CD4-positive, alpha-beta T cell treated with Interleukin-1 beta for 1 hour (primary cell): ENCODE data around the gene WDR45B.
"Not testable (repeated sequence)": the region's sequence is repeated elsewhere in the genome, so short reads cannot be mapped to it uniquely, and the experiment has no call there.

ENCODE experiments used
- DNase-seq, 2 donors: peaks; one replicate each; pipeline ENCODE4 v3.0.0-alpha.2; 2020 to 2022

Gene WDR45B

DNA sequence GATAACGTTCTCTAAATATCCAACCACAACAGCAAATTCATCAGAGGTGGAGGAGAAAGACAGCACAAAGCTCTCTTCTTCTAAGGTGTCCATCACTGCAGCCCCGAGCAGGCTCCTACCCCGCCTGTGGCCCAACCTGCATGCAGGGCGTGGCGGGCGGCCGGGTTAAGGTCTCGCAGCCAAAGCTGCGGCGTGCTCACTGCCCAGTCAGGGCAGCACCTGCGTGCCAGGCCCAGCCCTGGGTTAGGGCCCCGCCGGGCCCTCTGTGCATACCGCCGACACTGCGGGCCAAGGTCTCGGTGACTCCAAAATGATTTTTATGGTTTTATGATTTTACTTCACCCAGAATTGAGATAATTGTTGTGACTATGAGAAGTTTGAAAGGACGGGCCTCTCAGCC is 70.9 kb downstream of the WDR45B start:
- DNase-seq = no peak

DNA sequence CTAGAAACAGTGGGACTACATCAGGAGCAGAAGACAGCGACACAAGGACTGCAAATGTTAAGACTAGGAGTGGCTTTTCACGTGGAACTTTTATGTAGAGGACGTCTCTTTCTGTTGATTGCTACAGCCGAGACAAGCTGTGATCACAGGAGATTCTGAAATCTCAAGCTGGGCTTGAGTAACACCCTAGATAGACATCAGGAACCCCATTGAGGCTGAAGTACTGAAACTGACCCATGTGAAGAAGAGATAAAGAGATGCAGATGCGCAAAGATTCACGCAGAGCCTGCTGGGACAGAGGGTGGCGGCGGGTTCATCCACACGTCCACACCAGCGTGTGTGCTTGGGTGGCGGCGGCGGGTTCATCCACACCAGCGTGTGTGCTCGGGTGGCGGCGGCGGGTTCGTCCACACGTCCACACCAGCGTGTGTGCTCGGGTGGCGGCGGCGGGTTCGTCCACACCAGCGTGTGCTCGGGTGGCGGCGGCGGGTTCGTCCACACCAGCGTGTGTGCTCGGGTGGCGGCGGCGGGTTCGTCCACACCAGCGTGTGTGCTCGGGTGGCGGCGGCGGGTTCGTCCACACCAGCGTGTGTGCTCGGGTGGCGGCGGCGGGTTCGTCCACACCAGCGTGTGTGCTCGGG is 72.5 kb downstream of the WDR45B start:
- not testable (repeated sequence) for DNase-seq

DNA sequence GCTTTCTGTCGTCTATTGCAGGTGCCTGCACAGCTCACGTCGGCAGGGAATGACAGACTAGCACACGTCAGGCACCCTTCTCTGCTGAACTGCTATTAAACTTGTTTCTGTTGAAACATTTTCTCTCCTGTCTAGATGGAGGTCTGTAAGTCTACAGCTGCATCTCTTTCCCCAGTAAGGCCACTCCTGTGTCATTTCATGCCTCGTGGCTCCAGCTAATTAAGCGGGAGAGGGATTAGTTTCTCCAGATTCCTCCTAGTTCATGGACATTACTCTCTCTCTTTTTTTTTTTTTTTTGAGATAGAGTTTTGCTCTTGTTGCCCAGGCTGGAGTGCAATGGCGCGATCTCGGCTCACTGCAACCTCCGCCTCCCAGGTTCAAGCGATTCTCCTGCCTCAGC is 74.2 kb downstream of the WDR45B start:
- DNase-seq = no peak

DNA sequence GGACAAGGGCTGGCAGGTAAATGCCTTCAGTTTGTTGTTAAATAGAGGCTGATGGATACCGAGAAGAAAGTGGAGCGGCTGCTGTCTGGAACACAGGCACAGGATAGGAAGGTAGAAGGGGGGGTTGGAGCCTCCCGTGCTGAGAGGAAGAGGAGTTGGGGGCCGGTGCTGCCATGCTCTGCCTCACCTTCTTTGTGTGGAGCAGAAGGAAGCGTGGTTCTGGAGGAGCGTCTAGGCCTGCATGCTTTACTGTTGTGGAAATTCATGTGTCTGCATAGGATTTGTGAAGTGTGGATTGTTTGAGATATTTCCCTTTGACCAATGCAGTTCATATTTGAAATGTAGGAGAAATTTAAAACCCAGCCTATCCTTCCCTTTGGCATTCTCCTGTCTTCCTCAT is 76.4 kb downstream of the WDR45B start:
- no peak for DNase-seq

DNA sequence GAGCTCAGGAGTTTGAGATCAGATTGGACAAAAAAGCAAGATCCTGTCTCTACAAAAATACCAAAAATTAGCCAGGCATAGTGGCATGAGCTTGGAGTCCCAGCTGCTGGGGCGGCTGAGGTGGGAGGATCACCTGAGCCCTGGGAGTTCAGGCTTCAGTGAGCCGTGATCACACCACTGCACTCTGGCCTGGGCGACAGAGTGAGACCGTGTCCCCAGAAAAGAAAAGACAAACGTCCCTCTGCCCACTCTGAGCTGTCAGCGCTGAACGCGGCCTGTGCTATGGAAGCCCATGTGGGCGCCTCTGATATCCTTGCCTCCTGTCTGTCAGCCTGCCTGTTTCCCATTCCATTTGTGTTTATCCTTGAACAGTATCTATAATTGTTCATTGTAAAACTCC is 78.0 kb downstream of the WDR45B start:
- DNase-seq = no peak

DNA sequence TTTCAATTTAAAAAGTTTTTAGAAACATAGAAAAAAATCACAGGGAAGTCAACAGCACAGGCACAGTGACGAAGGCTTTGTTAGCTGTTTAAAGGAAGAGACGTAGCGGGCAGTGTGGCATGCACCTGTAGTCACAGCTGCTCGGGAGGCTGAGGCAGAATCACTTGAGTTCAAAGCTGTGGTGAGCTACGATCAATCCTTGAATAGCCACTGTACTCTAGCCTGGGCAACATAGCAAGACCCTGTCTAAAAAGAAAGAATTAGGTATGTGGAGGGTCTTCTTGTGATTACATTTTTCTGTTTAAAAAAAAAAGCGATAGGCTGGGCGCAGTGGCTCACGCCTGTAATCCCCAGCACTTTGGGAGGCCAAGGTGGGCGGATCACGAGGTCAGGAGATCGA is 78.6 kb downstream of the WDR45B start:
- no peak for DNase-seq

DNA sequence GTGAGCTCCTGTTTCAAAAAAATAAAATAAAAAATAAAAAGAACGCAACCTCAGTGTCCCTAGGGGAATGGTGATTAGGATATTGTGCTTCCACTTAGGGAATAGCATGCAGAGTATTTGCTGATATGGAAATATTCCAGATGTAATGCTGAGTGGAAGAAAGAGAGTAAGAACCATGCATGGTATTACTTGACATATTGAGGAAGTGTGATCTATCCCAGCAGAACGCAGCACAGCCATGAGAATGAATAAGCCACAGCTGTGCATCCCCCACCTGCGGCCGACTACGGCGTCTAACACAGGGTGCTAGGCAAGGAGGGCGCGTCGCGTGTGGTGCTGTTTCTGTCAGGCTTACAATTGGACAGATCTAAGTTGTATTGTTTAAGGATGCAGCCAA is 79.2 kb downstream of the WDR45B start:
- DNase-seq = no peak

DNA sequence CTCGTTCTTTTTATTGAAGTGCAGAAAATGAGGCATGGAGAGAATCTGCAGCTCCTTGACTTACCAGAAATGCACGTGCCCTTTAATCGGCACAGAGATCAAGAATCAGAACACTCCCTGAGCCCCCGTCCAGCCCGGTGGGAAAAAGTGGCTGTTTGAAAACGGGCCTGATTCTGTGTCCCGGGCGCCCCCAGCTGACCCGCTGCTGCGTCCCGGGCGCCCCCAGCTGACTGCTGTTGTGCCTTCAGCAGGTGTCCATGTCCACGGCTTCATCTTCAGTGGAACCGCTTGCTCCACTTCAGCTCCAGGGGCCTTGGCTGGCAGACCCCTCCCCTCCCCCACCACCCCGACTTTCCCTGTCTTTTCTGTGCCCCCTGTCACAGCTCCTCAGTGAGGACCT is 81.0 kb downstream of the WDR45B start:
- DNase-seq = no peak

DNA sequence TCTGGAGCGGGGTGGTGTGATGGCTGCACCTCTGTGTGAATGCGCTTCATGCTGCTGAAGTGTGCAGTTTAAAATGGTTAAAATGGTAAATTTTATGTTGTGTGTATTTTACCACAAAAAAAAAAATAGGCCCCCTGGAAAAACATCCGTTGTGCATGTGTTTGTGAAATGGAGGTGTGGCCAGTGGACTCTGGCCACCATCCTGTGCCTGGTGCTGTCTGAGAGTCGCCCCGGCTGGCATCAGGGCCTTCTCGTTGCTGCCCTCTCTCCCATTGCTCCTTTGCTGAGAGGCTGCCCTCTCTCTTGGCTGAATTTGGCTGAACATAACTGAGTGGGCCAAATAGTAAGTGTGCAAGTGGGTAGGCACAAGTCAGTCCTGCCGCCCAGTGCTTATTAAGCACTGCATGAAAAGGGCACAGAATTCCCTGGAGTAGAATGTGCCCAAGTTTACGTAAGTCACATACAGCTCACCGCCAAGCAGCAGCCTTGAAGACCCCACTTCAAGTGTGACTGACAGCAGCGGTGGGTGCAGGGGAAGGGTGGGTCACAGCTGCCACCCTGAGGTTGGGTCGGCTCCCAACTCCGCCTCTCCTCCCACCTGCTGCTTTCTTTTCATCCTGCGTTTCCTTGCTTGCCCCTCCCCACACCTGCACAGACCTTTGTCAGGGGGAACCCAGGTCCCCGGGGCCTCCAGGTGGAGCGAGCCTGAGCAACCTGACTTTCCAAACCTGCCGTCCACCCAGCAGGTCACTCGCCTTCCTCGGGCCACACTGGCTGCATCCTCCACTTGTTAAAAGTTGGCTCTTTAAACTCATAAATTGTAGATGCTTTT is 81.9 kb downstream of the WDR45B start:
- no peak for DNase-seq

DNA sequence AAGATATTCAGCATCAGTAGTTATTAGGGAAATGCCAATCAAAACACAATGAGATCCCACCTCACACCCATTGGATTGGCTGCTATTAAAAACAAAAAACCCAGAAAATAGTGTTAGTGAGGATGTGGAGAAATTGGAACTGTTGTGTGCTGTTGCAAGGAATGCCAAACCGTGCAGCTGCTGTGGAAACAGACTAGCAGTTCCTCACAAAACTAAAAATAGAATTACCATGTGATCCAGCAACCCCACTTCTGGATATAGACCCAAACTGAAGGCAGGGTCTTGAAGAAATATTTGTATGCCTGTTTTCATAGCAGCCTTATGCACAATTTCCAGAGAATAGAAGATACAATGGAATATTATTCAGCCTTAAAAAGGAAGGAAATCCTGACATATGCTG is 82.7 kb downstream of the WDR45B start:
- DNase-seq = no peak
